ENCODE measurements around the gene EPRS1. TPM values are rescaled to one million over a fixed set of nuclear protein-coding genes. Genes with fewer than 3 reads are reported as not detected.
A peak's percentile ranks its signal among the peaks of the same experiment; 100 is the strongest.

Gene EPRS1
- 99.6 and 116 TPM in 2 replicates for total RNA-seq (ENCODE audit: low replicate concordance)
- long read RNA-seq, partial matches to known transcripts, result 735 of 770 reads
- long read RNA-seq, other reads (novel, unspliced or antisense), result 34 of 770 reads

GRCh38 chr1:220046052-220046930 lies at the start of gene EPRS1:
Gene EPRS1, minus strand, starts transcription at chr1:220046505. Its CDS starts 117 bp downstream, at chr1:220046388.
- H3K9me3 Mint-ChIP-seq, result no peaks in the 10 kb centered on the region
- peaks cover 5% of the 10 kb centered on the region for H3K36me3 Mint-ChIP-seq
- peaks cover 14% of the 10 kb centered on the region for H3K4me1 Mint-ChIP-seq (ENCODE audit: unreplicated experiment)
- H3K27ac Mint-ChIP-seq, result peak within 1 kb of the TSS; percentile 96
- DNase-seq (ENCODE audit: extremely low spot score, unreplicated experiment), result peak; percentile 94
- peak; percentile 81 for TF ChIP-seq CTCF (conservative IDR thresholded peaks at IDR 0.05)
- no peaks in the 10 kb centered on the region for H3K27me3 Mint-ChIP-seq
- peak within 1 kb of the TSS; percentile 94 for H3K4me3 Mint-ChIP-seq

- peak; percentile 88 for DNase-seq (ENCODE audit: extremely low spot score, unreplicated experiment)
- Mint-ChIP-seq H3K27me3 (no peaks in the 10 kb centered on the region), H3K9me3 (no peaks in the 10 kb centered on the region), H3K27ac (peak within 1 kb of the TSS; percentile 8), H3K36me3 (peaks cover 13% of the 10 kb centered on the region), H3K4me3 (peak within 1 kb of the TSS; percentile 87), H3K4me1 (ENCODE audit: unreplicated experiment) (peaks cover 13% of the 10 kb centered on the region)
- TF ChIP-seq CTCF (conservative IDR thresholded peaks at IDR 0.05), result no peak
Observed at GRCh38 chr1:220094016-220094911, 48.0 kb upstream of the EPRS1 start, which contains the start of gene IARS2. Gene IARS2, plus strand, starts transcription at chr1:220094132. Its CDS starts 85 bp downstream, at chr1:220094217.

- no peak for TF ChIP-seq CTCF (conservative IDR thresholded peaks at IDR 0.05)
- Mint-ChIP-seq H3K4me1 (ENCODE audit: unreplicated experiment) (peaks cover 13% of the 10 kb centered on the region), H3K27ac (no peak overlapping the region), H3K4me3 (peak overlapping the region; percentile 47), H3K27me3 (no peaks in the 10 kb centered on the region), H3K9me3 (no peaks in the 10 kb centered on the region), H3K36me3 (peaks cover 13% of the 10 kb centered on the region)
- DNase-seq (ENCODE audit: extremely low spot score, unreplicated experiment), result no peak
Observed at GRCh38 chr1:220093361-220094015, 47.2 kb upstream of the EPRS1 start.

GRCh38 chr1:220092694-220093093 lies 46.4 kb upstream of the EPRS1 start:
- Mint-ChIP-seq H3K9me3 (no peaks in the 10 kb centered on the region), H3K27me3 (no peaks in the 10 kb centered on the region), H3K36me3 (peaks cover 8% of the 10 kb centered on the region), H3K4me3 (peak overlapping the region; percentile 31), H3K27ac (no peak overlapping the region), H3K4me1 (ENCODE audit: unreplicated experiment) (peaks cover 13% of the 10 kb centered on the region)
- DNase-seq (ENCODE audit: extremely low spot score, unreplicated experiment), result no peak
- no peak for TF ChIP-seq CTCF (conservative IDR thresholded peaks at IDR 0.05)

Measured in type B pancreatic cell (in vitro differentiated cells).